HG02763 (cell line): ENCODE data around the gene CACNA2D1.

Experiments
- ATAC-seq: cut with Tn5 transposase; IDR thresholded peaks from one replicate; pipeline ENCODE4 v1.9.1; 2021; ENCODE audit warnings: mild to moderate bottlenecking, moderate library complexity; ENCODE audit not compliant: unreplicated experiment

Gene CACNA2D1

GRCh38 chr7:82126576-82126975 is 317.0 kb downstream of the CACNA2D1 start:
- ATAC-seq, result no peak

GRCh38 chr7:82124445-82124844 is 319.1 kb downstream of the CACNA2D1 start:
- ATAC-seq, result no peak

- no peak for ATAC-seq
Observed at GRCh38 chr7:82122275-82122674, 321.3 kb downstream of the CACNA2D1 start.

- no peak for ATAC-seq
Observed at GRCh38 chr7:82114237-82114636, 329.3 kb downstream of the CACNA2D1 start.

- ATAC-seq, result no peak
Observed at GRCh38 chr7:82110146-82110840, 333.3 kb downstream of the CACNA2D1 start.

GRCh38 chr7:82109288-82109687 is 334.3 kb downstream of the CACNA2D1 start:
- no peak for ATAC-seq

- no peak for ATAC-seq
Observed at GRCh38 chr7:82106201-82106600, 337.4 kb downstream of the CACNA2D1 start.

- ATAC-seq, result no peak
Observed at GRCh38 chr7:82105463-82105862, 338.1 kb downstream of the CACNA2D1 start.

GRCh38 chr7:82098414-82098813 is 345.2 kb downstream of the CACNA2D1 start:
- no peak for ATAC-seq

- ATAC-seq, result no peak
Observed at GRCh38 chr7:82091126-82091684, 352.4 kb downstream of the CACNA2D1 start.

GRCh38 chr7:82087099-82087498 is 356.5 kb downstream of the CACNA2D1 start:
- ATAC-seq, result no peak

GRCh38 chr7:82085116-82085515 is 358.5 kb downstream of the CACNA2D1 start:
- ATAC-seq, result no peak

GRCh38 chr7:82081644-82082224 is 361.8 kb downstream of the CACNA2D1 start:
- ATAC-seq, result no peak

- no peak for ATAC-seq
Observed at GRCh38 chr7:82080254-82080927, 363.2 kb downstream of the CACNA2D1 start.

GRCh38 chr7:82079527-82079926 is 364.1 kb downstream of the CACNA2D1 start:
- no peak for ATAC-seq

GRCh38 chr7:82078807-82079206 is 364.8 kb downstream of the CACNA2D1 start:
- no peak for ATAC-seq

- no peak for ATAC-seq
Observed at GRCh38 chr7:82071468-82071867, 372.1 kb downstream of the CACNA2D1 start.

- no peak for ATAC-seq
Observed at GRCh38 chr7:82067628-82068264, 375.8 kb downstream of the CACNA2D1 start.

- no peak for ATAC-seq
Observed at GRCh38 chr7:82057476-82057875, 386.1 kb downstream of the CACNA2D1 start.

- no peak for ATAC-seq
Observed at GRCh38 chr7:82056282-82056681, 387.3 kb downstream of the CACNA2D1 start.

GRCh38 chr7:82054544-82054943 is 389.0 kb downstream of the CACNA2D1 start:
- no peak for ATAC-seq
